AG04449 (cell line): Measurements from ENCODE around the gene SV2A.

Experiments used
- CTCF ChIA-PET: fragments of 350-600 bp; formaldehyde crosslinking; extraction: SDS; loops from one replicate; lab custom pipeline; 2021; ENCODE audit warnings: antibody characterized with exemption; lab: Yijun Ruan, JAX
- POLR2A ChIA-PET: fragments of 400-600, 350-600 bp; formaldehyde crosslinking; extraction: SDS; loops from one replicate; lab custom pipeline; 2020; ENCODE audit warnings: antibody characterized with exemption, inconsistent platforms; lab: Yijun Ruan, JAX
- DNase-seq: peaks from one replicate; pipeline ENCODE4 v3.0.0-alpha.2; 2010; ENCODE audit warnings: low read depth, low spot score
- H3K4me3 ChIP-seq: 2 replicates; pipeline ENCODE4 v1.5.1; 2011; ENCODE audit warnings: low read depth, mild to moderate bottlenecking, control low read depth, low read length
- TF ChIP-seq, protein P1 (sequence below): IDR thresholded peaks from one replicate; pipeline ENCODE4 v1.5.1; 2011; ENCODE audit warnings: mild to moderate bottlenecking, moderate library complexity, low read length, control low read depth, inconsistent platforms; ENCODE audit not compliant: insufficient read depth; ENCODE audit errors: missing control alignments

The SV2A gene

GRCh38 chr1:149933208-149933607 is 15.6 kb upstream of the SV2A start:
- POLR2A ChIA-PET: interaction anchor here (1.1 kb wide), 1 partner anchor 45 kb away, joined by 3 read pairs; a partner anchor contains a TSS
- CTCF ChIA-PET: interaction anchor here (1.2 kb wide), 1 partner anchor 236 kb away, joined by 3 read pairs; no protein-coding TSS in a partner anchor
- DNase-seq: no peak
- TF ChIP-seq, protein P1, sequence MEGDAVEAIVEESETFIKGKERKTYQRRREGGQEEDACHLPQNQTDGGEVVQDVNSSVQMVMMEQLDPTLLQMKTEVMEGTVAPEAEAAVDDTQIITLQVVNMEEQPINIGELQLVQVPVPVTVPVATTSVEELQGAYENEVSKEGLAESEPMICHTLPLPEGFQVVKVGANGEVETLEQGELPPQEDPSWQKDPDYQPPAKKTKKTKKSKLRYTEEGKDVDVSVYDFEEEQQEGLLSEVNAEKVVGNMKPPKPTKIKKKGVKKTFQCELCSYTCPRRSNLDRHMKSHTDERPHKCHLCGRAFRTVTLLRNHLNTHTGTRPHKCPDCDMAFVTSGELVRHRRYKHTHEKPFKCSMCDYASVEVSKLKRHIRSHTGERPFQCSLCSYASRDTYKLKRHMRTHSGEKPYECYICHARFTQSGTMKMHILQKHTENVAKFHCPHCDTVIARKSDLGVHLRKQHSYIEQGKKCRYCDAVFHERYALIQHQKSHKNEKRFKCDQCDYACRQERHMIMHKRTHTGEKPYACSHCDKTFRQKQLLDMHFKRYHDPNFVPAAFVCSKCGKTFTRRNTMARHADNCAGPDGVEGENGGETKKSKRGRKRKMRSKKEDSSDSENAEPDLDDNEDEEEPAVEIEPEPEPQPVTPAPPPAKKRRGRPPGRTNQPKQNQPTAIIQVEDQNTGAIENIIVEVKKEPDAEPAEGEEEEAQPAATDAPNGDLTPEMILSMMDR: no peak
- no peak overlapping the region for H3K4me3 ChIP-seq

DNA sequence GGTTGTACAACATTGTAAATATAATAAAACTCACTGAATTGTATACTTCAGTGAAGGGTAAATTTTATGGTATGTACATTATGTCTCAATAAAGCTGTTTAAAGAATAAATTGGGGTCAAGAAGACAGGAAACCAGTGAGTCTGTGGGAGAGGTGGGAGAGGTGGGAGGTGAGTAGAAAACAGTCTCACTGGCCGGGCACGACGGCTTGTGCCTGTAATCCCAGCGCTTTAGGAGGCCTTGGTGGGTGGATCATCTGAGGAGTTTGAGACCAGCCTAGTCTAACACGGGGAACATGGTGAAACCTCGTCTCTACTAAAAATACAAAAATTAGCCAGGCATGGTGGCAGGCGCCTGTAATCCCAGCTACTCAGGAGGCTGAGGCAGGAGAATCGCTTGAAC is 14.8 kb upstream of the SV2A start:
- no peak for DNase-seq
- TF ChIP-seq, protein P1: no peak
- H3K4me3 ChIP-seq: no peak overlapping the region
- POLR2A ChIA-PET: no interaction called here
- CTCF ChIA-PET: no interaction called here

DNA sequence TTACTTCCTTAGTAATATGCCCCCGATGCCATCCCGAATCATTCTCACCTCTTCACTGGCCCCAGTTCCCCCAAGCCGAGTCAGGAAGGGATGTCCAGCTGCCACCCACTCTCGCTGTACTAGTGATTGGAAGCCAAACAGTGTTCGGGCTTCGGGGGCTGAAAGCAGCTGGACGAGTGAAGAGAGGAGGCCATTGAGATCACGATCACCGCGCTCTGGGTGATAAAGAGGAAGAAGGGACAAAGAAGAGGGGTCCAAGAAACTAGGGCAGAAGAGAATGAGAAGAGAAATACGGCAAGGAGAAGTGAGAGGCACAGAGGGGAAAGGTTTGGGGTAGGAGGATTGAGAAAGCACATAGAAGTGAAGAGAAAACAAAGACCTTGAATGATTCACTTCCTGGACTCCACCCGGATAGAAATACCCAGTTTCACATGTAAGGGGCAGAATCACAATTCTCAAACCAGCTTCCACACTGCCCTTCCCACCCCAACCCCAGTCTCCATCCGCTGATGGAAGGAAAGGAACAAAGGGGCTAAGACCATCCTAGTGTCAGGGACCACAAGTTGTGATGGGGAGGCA is 13.7 kb upstream of the SV2A start:
- ChIA-PET CTCF (interaction anchor here (1.1 kb wide), 1 partner anchor 237 kb away, joined by 4 read pairs; no protein-coding TSS in a partner anchor), POLR2A (no interaction called here)
- DNase-seq: no peak
- TF ChIP-seq, protein P1: no peak
- no peak overlapping the region for H3K4me3 ChIP-seq

GRCh38 chr1:149929856-149930255 is 12.2 kb upstream of the SV2A start:
- POLR2A ChIA-PET: no interaction called here
- TF ChIP-seq, protein P1: no peak
- no peak overlapping the region for H3K4me3 ChIP-seq
- CTCF ChIA-PET: interaction anchor here (1.1 to 1.4 kb wide), 2 partner anchors 33 to 239 kb away, joined by 5 read pairs; no protein-coding TSS in a partner anchor
- no peak for DNase-seq

DNA sequence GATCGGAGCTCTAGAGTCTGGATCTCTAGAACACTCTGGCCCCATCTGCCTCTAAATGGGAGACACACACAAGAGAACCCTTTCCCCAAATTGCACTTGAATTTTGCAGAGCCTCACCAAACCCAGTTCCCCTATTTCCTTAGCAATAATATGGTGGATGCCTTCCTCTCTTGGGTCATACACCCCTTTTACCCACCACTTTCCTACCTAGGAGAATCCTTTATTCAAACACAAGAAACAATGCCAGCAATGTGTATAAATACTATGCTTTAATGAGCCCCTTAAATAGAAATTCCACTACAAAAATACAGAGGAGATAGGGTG is 10.7 kb upstream of the SV2A start:
- peak overlapping the region; percentile 99 for H3K4me3 ChIP-seq
- CTCF ChIA-PET: interaction anchor here (1.2 kb wide), 1 partner anchor 240 kb away, joined by 3 read pairs; no protein-coding TSS in a partner anchor
- POLR2A ChIA-PET: interaction anchor here (0.6 to 2.0 kb wide), 2 partner anchors 29 to 41 kb away, joined by 3 to 12 read pairs; partner anchors contain the start of gene BOLA1
- TF ChIP-seq, protein P1: no peak
- DNase-seq: no peak

DNA sequence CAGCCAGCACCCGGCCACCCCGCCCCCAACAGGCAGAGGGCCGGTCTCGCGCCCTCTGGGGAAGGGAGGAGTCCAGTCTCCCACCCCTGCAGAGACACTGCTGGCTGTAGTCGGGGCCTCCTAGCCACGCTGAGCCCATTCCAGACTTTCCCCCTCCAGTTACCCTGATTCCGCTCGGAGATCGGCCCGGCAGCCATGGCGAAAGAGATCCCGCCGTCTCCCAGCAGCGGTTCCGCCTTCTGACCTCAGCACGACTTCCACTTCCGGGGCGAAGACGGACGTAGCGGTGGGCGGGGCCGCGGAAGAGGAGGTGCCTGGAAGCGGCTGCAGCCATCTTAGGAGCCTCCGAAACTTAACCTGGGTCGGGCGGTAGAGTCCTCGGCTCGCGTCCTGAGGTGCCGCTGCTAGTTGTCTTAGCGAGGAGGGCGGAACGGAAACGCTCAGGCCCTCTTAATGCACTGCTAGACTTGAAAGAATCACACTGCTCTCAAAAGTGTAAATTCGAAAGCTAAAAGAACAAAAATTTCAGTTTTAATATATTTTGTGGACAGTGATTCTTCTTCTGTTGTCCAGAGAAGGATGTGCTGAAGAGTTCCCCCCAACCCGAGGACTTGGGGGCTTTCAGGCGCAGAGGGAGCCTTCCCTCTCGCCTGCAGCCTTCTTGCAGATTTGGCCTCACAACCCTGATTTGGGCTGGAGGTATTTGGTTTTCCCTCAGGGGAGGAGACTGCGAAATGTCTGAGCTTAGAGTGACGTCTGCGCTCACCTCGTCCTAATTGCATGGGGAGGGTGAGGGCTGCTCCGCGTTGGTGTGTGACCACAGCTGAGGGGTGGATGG is 10.1 kb upstream of the SV2A start, which contains the start of gene SF3B4:
Gene SF3B4, minus strand, starts transcription at position 241 of the 838 bp plus-strand sequence. Its CDS starts 44 bp downstream, at position 197.
- ChIA-PET CTCF (interaction anchor here (1.2 kb wide), 1 partner anchor 241 kb away, joined by 3 read pairs; no protein-coding TSS in a partner anchor), POLR2A (interaction anchor here (0.6 to 2.0 kb wide), 2 partner anchors 28 to 40 kb away, joined by 3 to 12 read pairs; partner anchors contain the start of gene BOLA1)
- peak; percentile 49 for DNase-seq

More for the DNA sequence above, 10.1 kb upstream of the SV2A start, which contains the start of gene SF3B4:
- peak within 1 kb of the TSS; percentile 99 for H3K4me3 ChIP-seq
- TF ChIP-seq, protein P1: no peak
